CD8-positive, alpha-beta memory T cell (primary cell): ENCODE measurements around the gene NEK11. TPM values are rescaled to one million over a fixed set of nuclear protein-coding genes. Genes with fewer than 3 reads are reported as not detected.

ENCODE experiments used
- CTCF ChIA-PET: fragments of 350-600 bp; sonication (Branson Sonifier 250); formaldehyde crosslinking; loops from one replicate; lab custom pipeline; 2021; ENCODE audit warnings: antibody characterized with exemption; lab: Charles Lee
- POLR2A ChIA-PET: fragments of 350-600 bp; sonication (Branson Sonifier 250); formaldehyde crosslinking; loops from one replicate; lab custom pipeline; 2021; ENCODE audit warnings: antibody characterized with exemption; lab: Charles Lee
- DNase-seq, 5 donors: peaks; one replicate each; pipeline versions ENCODE4 v3.0.0 to v3.0.0-alpha.2; 2020 to 2022; ENCODE audit warnings: mixed read lengths in 1 of 5
- H3K27ac ChIP-seq: one replicate; pipeline ENCODE4 v1.7.0; 2013; ENCODE audit warnings: low read depth, mild to moderate bottlenecking, low read length, moderate library complexity
- H3K27me3 ChIP-seq: 2 replicates; pipeline ENCODE4 v1.7.0; 2013; ENCODE audit warnings: low read length, mild to moderate bottlenecking; ENCODE audit not compliant: insufficient read depth, poor library complexity, severe bottlenecking
- H3K36me3 ChIP-seq: 2 replicates; pipeline ENCODE4 v1.7.0; 2013; ENCODE audit warnings: mild to moderate bottlenecking, low read length, moderate library complexity; ENCODE audit not compliant: insufficient read depth
- H3K4me1 ChIP-seq: 2 replicates; pipeline ENCODE4 v1.7.0; 2013; ENCODE audit warnings: mild to moderate bottlenecking, low read length, moderate library complexity; ENCODE audit not compliant: insufficient read depth
- H3K4me3 ChIP-seq: 2 replicates; pipeline ENCODE4 v1.7.0; 2013; ENCODE audit warnings: mild to moderate bottlenecking, low read length
- H3K9me3 ChIP-seq: 2 replicates; pipeline ENCODE4 v1.7.0; 2013; ENCODE audit warnings: mild to moderate bottlenecking, low read length
- H3K27ac Mint-ChIP-seq, 8 donors: one replicate each; pipeline ENCODE4 v1.8.0; 2020 to 2021; ENCODE audit warnings: mixed read lengths in 8 of 8, mild to moderate bottlenecking in 6 of 8, inconsistent platforms in 3 of 8, moderate library complexity in 3 of 8
- H3K27me3 Mint-ChIP-seq, 2 donors: one replicate each; pipeline ENCODE4 v1.8.0; 2020 to 2021; ENCODE audit warnings: mixed read lengths in 2 of 2, mild to moderate bottlenecking in 1 of 2, moderate library complexity in 1 of 2
- H3K36me3 Mint-ChIP-seq, 3 donors: one replicate each; pipeline ENCODE4 v1.8.0; 2020 to 2021; ENCODE audit warnings: mixed read lengths in 3 of 3, inconsistent platforms in 1 of 3, mild to moderate bottlenecking in 1 of 3
- H3K4me1 Mint-ChIP-seq, 3 donors: one replicate each; pipeline ENCODE4 v1.8.0; 2020 to 2021; ENCODE audit warnings: mixed read lengths in 3 of 3, inconsistent platforms in 1 of 3, mild to moderate bottlenecking in 1 of 3
- H3K4me3 Mint-ChIP-seq, 7 donors: one replicate each; pipeline ENCODE4 v1.8.0; 2020 to 2021; ENCODE audit warnings: mixed read lengths in 7 of 7, mild to moderate bottlenecking in 6 of 7, moderate library complexity in 4 of 7, inconsistent platforms in 2 of 7
- H3K9me3 Mint-ChIP-seq, 5 donors: one replicate each; pipeline ENCODE4 v1.8.0; 2020 to 2022; ENCODE audit warnings: mixed read lengths in 5 of 5, mild to moderate bottlenecking in 3 of 5, moderate library complexity in 2 of 5, inconsistent platforms in 1 of 5
- polyA plus RNA-seq: library from polyadenylated mRNA; unstranded; fragments of 300-500 nt; fragmentation: Illumina TruSeq; gene quantifications from one replicate; pipeline ENCODE4 v1.2.3, GENCODE V29; 2021
- total RNA-seq, 2 experiments: library from RNA; stranded (reverse); gene quantifications; one replicate each; pipeline ENCODE4 v1.2.3, GENCODE V29; 2021

Gene NEK11
- total and polyA plus RNA-seq, 3 experiments from 2014 or later = 1.4 to 2.8 (median 2.4) TPM

DNA sequence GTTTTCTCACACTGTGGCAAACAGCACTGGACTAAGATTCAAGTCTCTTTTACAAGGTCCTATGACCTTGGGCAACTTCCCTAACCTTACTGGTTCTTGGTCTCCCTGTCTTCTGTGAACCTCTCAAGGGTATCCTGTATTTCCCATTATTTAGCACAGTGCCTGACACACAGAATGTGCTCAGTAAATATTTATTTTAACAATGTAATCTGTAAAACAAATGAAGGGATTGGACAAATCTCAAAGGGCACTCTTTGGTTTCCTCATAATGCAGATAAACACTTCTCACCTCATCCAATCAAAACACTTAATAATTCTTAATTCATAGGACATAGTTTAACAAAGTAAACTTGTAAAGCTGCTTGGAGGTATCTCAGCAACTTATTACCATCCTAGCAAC lies 367.7 kb downstream of the NEK11 start:
- Histone ChIP-seq H3K4me1 (no peaks in the 10 kb centered on the region), H3K27ac (no peak overlapping the region), H3K9me3 (no peaks in the 10 kb centered on the region), H3K4me3 (no peak overlapping the region), H3K27me3 (no peaks in the 10 kb centered on the region), H3K36me3 (no peaks in the 10 kb centered on the region)
- no peaks in the 10 kb centered on the region for H3K4me1 Mint-ChIP-seq
- CTCF ChIA-PET = no interaction called here
- H3K27ac Mint-ChIP-seq = no peak overlapping the region
- H3K27me3 Mint-ChIP-seq = peaks cover 0 to 11% of the 10 kb centered on the region in 2 donors
- no peak overlapping the region for H3K4me3 Mint-ChIP-seq
- DNase-seq = no peak
- H3K36me3 Mint-ChIP-seq = peaks cover 0 to 3% (median 0%) of the 10 kb centered on the region in 3 donors
- POLR2A ChIA-PET = no interaction called here
- H3K9me3 Mint-ChIP-seq = no peaks in the 10 kb centered on the region

DNA sequence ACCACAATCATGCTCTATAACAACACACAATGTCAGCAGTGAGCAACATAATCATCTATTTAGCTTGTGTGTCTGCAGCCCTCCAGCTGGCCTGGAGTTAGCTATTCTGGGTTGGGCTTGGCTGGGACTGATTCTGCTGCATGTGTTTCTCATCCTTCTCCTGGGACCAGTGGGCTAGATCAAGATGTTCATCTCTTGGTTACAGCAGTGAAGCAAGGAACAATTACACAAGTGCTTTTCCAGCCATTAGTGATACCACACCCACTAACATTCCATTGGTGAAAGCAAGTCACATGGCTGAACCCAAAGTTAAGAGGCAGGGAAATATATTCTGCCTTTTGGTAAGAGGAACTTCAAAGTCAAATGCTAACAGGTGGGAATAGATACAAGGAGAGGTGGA lies 369.5 kb downstream of the NEK11 start:
- Histone ChIP-seq H3K9me3 (no peaks in the 10 kb centered on the region), H3K36me3 (no peaks in the 10 kb centered on the region), H3K27ac (no peak overlapping the region), H3K4me3 (no peak overlapping the region), H3K27me3 (no peaks in the 10 kb centered on the region), H3K4me1 (no peaks in the 10 kb centered on the region)
- H3K9me3 Mint-ChIP-seq = no peaks in the 10 kb centered on the region
- DNase-seq = no peak
- H3K27me3 Mint-ChIP-seq = peaks cover 0 to 11% of the 10 kb centered on the region in 2 donors
- no peak overlapping the region for H3K27ac Mint-ChIP-seq
- H3K4me3 Mint-ChIP-seq = no peak overlapping the region
- ChIA-PET POLR2A (no interaction called here), CTCF (no interaction called here)
- peaks cover 0 to 3% (median 0%) of the 10 kb centered on the region in 3 donors for H3K36me3 Mint-ChIP-seq
- H3K4me1 Mint-ChIP-seq = no peaks in the 10 kb centered on the region

DNA sequence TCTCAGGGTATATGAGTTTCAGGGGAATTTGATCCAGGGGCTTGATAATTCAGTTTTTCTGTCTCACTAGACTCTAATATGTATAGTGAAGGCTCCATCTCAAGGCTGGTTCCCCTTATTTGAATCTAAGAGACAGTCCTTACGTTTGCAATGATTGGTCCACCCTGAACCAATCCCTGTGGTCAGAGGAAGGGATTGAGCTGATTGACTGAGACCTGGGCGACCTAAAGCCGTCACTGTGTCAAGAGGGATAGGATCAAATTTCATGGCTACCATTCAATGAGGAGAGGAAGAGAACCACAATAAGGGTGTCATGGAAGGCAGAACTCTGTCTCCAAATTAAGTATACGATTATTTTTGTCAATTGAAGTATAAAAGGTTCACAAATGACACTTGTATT lies 371.2 kb downstream of the NEK11 start:
- H3K4me1 Mint-ChIP-seq = no peaks in the 10 kb centered on the region
- Histone ChIP-seq H3K9me3 (no peaks in the 10 kb centered on the region), H3K36me3 (no peaks in the 10 kb centered on the region), H3K27ac (no peak overlapping the region), H3K27me3 (no peaks in the 10 kb centered on the region), H3K4me1 (no peaks in the 10 kb centered on the region), H3K4me3 (no peak overlapping the region)
- no peak overlapping the region for H3K4me3 Mint-ChIP-seq
- CTCF ChIA-PET = no interaction called here
- H3K27ac Mint-ChIP-seq = no peak overlapping the region
- no peaks in the 10 kb centered on the region for H3K9me3 Mint-ChIP-seq
- POLR2A ChIA-PET = no interaction called here
- peaks cover 0 to 11% of the 10 kb centered on the region in 2 donors for H3K27me3 Mint-ChIP-seq
- no peak for DNase-seq
- peaks cover 0 to 3% (median 0%) of the 10 kb centered on the region in 3 donors for H3K36me3 Mint-ChIP-seq

Other genes with a start within 250 kb of the NEK11 start
- gene ATP2C1, start 132.8 kb upstream of the NEK11 start, total RNA-seq = 10 to 100 TPM; 68.4 to 71.7 TPM
- gene ATP2C1, start 132.8 kb upstream of the NEK11 start, polyA plus RNA-seq = 15.0 TPM
- 10 to 100 TPM; 11.9 to 13.7 TPM for gene ASTE1, start 52 bp upstream of the NEK11 start, total RNA-seq
- gene ASTE1, start 52 bp upstream of the NEK11 start, polyA plus RNA-seq = 24.0 TPM